Transverse colon (tissue), 3 donors: Measurements from ENCODE around the gene RSPO4.

Experiments
- CTCF ChIP-seq, 5 experiments: fragments of 200-600 bp in 3 of 5; fragments of 450-650 bp in 2 of 5; sonication (generic) in 3 of 5; IDR thresholded peaks; 1 replicate in 2 of 5; 2 replicates in 3 of 5; pipeline ENCODE4 v1.5.1; 2016 to 2017; ENCODE audit warnings: antibody characterized with exemption in 5 of 5, inconsistent platforms in 3 of 5, mild to moderate bottlenecking in 2 of 5, moderate library complexity in 1 of 5
- POLR2A ChIP-seq: fragments of 450-650 bp; IDR thresholded peaks from one replicate; pipeline ENCODE4 v1.6.1; 2016; ENCODE audit warnings: antibody characterized with exemption, mild to moderate bottlenecking, moderate library complexity

DNA sequence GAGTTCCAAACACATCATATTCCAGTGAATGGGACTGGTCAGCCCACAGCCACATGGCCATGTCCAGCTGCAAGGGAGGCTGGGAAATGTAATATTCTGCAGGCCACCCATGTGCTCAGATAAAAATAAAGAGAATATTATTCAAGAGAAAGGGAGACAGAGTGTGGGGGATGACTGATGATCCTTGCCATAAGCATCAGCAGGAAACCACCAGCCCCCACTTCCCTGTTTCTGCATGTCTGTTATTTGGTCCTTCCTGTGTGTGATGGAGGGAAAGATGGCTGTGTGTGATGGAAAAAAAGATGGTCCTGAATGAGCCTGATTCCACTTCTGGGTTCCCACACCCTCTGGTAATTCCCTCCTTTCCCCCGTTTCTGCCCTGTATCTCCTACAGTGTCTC is 13.1 kb upstream of the RSPO4 start:
- TF ChIP-seq POLR2A (no peak), CTCF (IDR thresholded peaks at IDR 0.05) (no peak)
